Measurements from ENCODE around the gene LYPD8. TPM values are rescaled to one million over a fixed set of nuclear protein-coding genes. Genes with fewer than 3 reads are reported as not detected.

The LYPD8 gene
- total and polyA plus RNA-seq, 2 of the 8 experiments (the other 6 are each of a cell fraction or from before 2014, with no cell fraction given), result not detected

DNA sequence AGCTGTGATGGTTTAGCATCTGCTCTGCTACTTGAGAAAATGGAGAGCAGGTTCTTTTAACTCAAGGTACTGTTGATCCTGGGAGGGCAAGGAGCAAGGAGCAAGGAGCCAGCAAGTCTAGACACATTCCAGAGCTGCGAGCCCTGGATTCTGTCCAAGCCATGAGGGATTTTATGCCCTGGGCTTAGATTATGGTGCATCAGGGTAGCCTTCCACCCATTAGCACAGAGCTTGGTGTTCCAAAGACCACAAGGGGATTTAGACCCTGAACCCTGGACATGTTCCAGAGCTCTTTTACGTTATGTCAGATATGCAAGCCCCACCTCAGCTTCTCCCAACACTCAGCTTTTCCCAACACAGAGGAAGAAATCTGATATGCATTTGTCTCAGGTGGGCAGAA is 51.0 kb downstream of the LYPD8 start (continued):
- no peak for TF ChIP-seq CHD1 (IDR thresholded peaks at IDR 0.05; ENCODE audit: low read depth, low read length)
- TF ChIP-seq, protein P1, sequence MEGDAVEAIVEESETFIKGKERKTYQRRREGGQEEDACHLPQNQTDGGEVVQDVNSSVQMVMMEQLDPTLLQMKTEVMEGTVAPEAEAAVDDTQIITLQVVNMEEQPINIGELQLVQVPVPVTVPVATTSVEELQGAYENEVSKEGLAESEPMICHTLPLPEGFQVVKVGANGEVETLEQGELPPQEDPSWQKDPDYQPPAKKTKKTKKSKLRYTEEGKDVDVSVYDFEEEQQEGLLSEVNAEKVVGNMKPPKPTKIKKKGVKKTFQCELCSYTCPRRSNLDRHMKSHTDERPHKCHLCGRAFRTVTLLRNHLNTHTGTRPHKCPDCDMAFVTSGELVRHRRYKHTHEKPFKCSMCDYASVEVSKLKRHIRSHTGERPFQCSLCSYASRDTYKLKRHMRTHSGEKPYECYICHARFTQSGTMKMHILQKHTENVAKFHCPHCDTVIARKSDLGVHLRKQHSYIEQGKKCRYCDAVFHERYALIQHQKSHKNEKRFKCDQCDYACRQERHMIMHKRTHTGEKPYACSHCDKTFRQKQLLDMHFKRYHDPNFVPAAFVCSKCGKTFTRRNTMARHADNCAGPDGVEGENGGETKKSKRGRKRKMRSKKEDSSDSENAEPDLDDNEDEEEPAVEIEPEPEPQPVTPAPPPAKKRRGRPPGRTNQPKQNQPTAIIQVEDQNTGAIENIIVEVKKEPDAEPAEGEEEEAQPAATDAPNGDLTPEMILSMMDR (IDR thresholded peaks at IDR 0.05; ENCODE audit: control extremely low read depth in 1 of 3, insufficient read depth in 1 of 3, low read depth in 1 of 3, low read length in 3 of 3), result no peak
- no peak for TF ChIP-seq SRF (IDR thresholded peaks at IDR 0.05; ENCODE audit: low read depth, low read length)
- TF ChIP-seq SAP30 (IDR thresholded peaks at IDR 0.05; ENCODE audit: insufficient read depth, insufficient replicate concordance, low read length), result no peak

All from H1 (cell line).